Neural cell (in vitro differentiated cells): ENCODE results near the gene PLPPR4. TPM values are rescaled to one million over a fixed set of nuclear protein-coding genes. Genes with fewer than 3 reads are reported as not detected.

ENCODE experiments used
- H2AFZ ChIP-seq: fragments of 200-600, 300-800 bp; sonication (generic), shearing (Covaris generic); 2 replicates; pipeline ENCODE4 v1.6.0; 2014; ENCODE audit warnings: low read depth, mild to moderate bottlenecking, antibody characterized with exemption, low read length, moderate library complexity
- H3F3A ChIP-seq: fragments of 200-600 bp; shearing (Covaris generic); 2 replicates; pipeline ENCODE4 v1.6.1; 2016; ENCODE audit warnings: mild to moderate bottlenecking, moderate library complexity, mixed read lengths, antibody characterized with exemption, low read length; ENCODE audit not compliant: insufficient read depth, poor library complexity, severe bottlenecking
- H3K27ac ChIP-seq: fragments of 200-600, 300-800 bp; sonication (generic), shearing (Covaris generic); 2 replicates; pipeline ENCODE4 v1.5.1; 2014; ENCODE audit warnings: mild to moderate bottlenecking, low read length, moderate library complexity
- H3K27me3 ChIP-seq: fragments of 300-800, 200-600 bp; sonication (generic), shearing (Covaris generic); 2 replicates; pipeline ENCODE4 v1.6.0; 2014; ENCODE audit warnings: mild to moderate bottlenecking, low read depth, low read length, moderate library complexity; ENCODE audit not compliant: insufficient read depth
- H3K36me3 ChIP-seq: fragments of 300-800, 200-600 bp; sonication (generic), shearing (Covaris generic); 2 replicates; pipeline ENCODE4 v1.5.1; 2014; ENCODE audit warnings: mild to moderate bottlenecking, antibody characterized with exemption, low read length, moderate library complexity; ENCODE audit not compliant: insufficient read depth
- H3K4me2 ChIP-seq: fragments of 300-800, 200-600 bp; sonication (generic), shearing (Covaris generic); 2 replicates; pipeline ENCODE4 v1.6.0; 2014; ENCODE audit warnings: mild to moderate bottlenecking, low read length
- H3K4me3 ChIP-seq: fragments of 300-800, 200-600 bp; sonication (generic), shearing (Covaris generic); 2 replicates; pipeline ENCODE4 v1.5.1; 2014; ENCODE audit warnings: mild to moderate bottlenecking, low read length, moderate library complexity
- H3K79me2 ChIP-seq: fragments of 200-600 bp; shearing (Covaris generic); replicated peaks from 2 replicates; pipeline ENCODE4 v1.6.0; 2014; ENCODE audit warnings: mild to moderate bottlenecking, low read length, moderate library complexity; ENCODE audit not compliant: insufficient read depth
- H3K9ac ChIP-seq: fragments of 300-800, 200-600 bp; sonication (generic), shearing (Covaris generic); 2 replicates; pipeline ENCODE4 v1.6.1; 2016; ENCODE audit warnings: mild to moderate bottlenecking, low read length, mixed read lengths
- H3K9me2 ChIP-seq: fragments of 200-600 bp; shearing (Covaris generic); 2 replicates; pipeline ENCODE4 v1.6.1; 2016; ENCODE audit warnings: mild to moderate bottlenecking, low read length, mixed read lengths; ENCODE audit not compliant: insufficient read depth
- H3K9me3 ChIP-seq: fragments of 200-600, 300-800 bp; sonication (generic), shearing (Covaris generic); 2 replicates; pipeline ENCODE4 v1.6.1; 2016; ENCODE audit warnings: mild to moderate bottlenecking, mixed run types, low read length, moderate library complexity, mixed read lengths
- H4K20me1 ChIP-seq: fragments of 200-600 bp; shearing (Covaris generic); 2 replicates; pipeline ENCODE4 v1.6.1; 2016; ENCODE audit warnings: mild to moderate bottlenecking, mixed run types; ENCODE audit not compliant: insufficient read depth
- CTCF ChIP-seq: fragments of 450-650 bp; IDR thresholded peaks from 2 replicates; pipeline ENCODE4 v1.5.1; 2014; ENCODE audit warnings: antibody characterized with exemption, mild to moderate bottlenecking, moderate library complexity; ENCODE audit not compliant: poor library complexity, severe bottlenecking
- EP300 ChIP-seq: fragments of 450-650 bp; conservative IDR thresholded peaks from 2 replicates; pipeline ENCODE4 v1.6.1; 2014; ENCODE audit warnings: antibody characterized with exemption, mild to moderate bottlenecking, moderate library complexity; ENCODE audit not compliant: poor library complexity, severe bottlenecking
- EZH2 ChIP-seq: fragments of 200-600, 300-800 bp; shearing (Covaris generic), sonication (generic); IDR thresholded peaks from 2 replicates; pipeline ENCODE4 v1.6.1; 2014; ENCODE audit warnings: antibody characterized with exemption, low read length, borderline replicate concordance, mild to moderate bottlenecking; ENCODE audit not compliant: insufficient read depth, poor library complexity, severe bottlenecking
- MXI1 ChIP-seq: fragments of 450-650 bp; conservative IDR thresholded peaks from 2 replicates; pipeline ENCODE4 v1.6.1; 2014; ENCODE audit warnings: antibody characterized with exemption, mild to moderate bottlenecking; ENCODE audit not compliant: poor library complexity, severe bottlenecking
- POLR2AphosphoS5 ChIP-seq: IDR thresholded peaks from 2 replicates; pipeline ENCODE4 v1.6.1; 2012
- RAD21 ChIP-seq: fragments of 450-650 bp; conservative IDR thresholded peaks from 2 replicates; pipeline ENCODE4 v1.6.1; 2014; ENCODE audit warnings: antibody characterized with exemption, mild to moderate bottlenecking, moderate library complexity
- REST ChIP-seq: IDR thresholded peaks from 2 replicates; pipeline ENCODE4 v1.6.1; 2012; ENCODE audit warnings: borderline replicate concordance
- SMC3 ChIP-seq: fragments of 450-650 bp; conservative IDR thresholded peaks from 2 replicates; pipeline ENCODE4 v1.6.1; 2014; ENCODE audit warnings: antibody characterized with exemption, mild to moderate bottlenecking, moderate library complexity; ENCODE audit not compliant: poor library complexity
- TAF1 ChIP-seq: IDR thresholded peaks from 2 replicates; pipeline ENCODE4 v1.6.1; 2012; ENCODE audit warnings: low read depth
- polyA plus RNA-seq: library from polyadenylated mRNA; depleted of rRNA; stranded (reverse); fragments of >200 nt; gene quantifications from 2 replicates; pipeline ENCODE4 v1.2.3, GENCODE V29; 2014

Gene PLPPR4
- polyA plus RNA-seq, 1 donor from 2014 or later: 36.8 TPM

GRCh38 chr1:99348397-99349132, 84.3 kb downstream of the PLPPR4 start:
- no peaks in the 10 kb centered on the region for H3K9me2 ChIP-seq
- no peaks in the 10 kb centered on the region for H3K36me3 ChIP-seq
- no peak overlapping the region for H3K4me2 ChIP-seq
- H3K27me3 ChIP-seq: no peaks in the 10 kb centered on the region
- H3K27ac ChIP-seq: no peak overlapping the region
- H3K79me2 ChIP-seq: no peaks in the 10 kb centered on the region
- no peaks in the 10 kb centered on the region for H3F3A ChIP-seq
- H3K9ac ChIP-seq: no peak overlapping the region
- no peaks in the 10 kb centered on the region for H3K9me3 ChIP-seq
- H4K20me1 ChIP-seq: no peaks in the 10 kb centered on the region
- TF ChIP-seq CTCF: no peak
- no peak overlapping the region for H2AFZ ChIP-seq
- no peak overlapping the region for H3K4me3 ChIP-seq

GRCh38 chr1:99352821-99353220, 88.5 kb downstream of the PLPPR4 start:
- Histone ChIP-seq H3K9me3 (no peaks in the 10 kb centered on the region), H3F3A (no peaks in the 10 kb centered on the region), H3K4me2 (no peak overlapping the region), H2AFZ (no peak overlapping the region), H3K79me2 (no peaks in the 10 kb centered on the region), H4K20me1 (no peaks in the 10 kb centered on the region), H3K36me3 (no peaks in the 10 kb centered on the region), H3K9me2 (no peaks in the 10 kb centered on the region), H3K4me3 (no peak overlapping the region), H3K27me3 (no peaks in the 10 kb centered on the region), H3K9ac (no peak overlapping the region), H3K27ac (no peak overlapping the region)
- TF ChIP-seq EP300: no peak
- TF ChIP-seq MXI1: no peak
- no peak for TF ChIP-seq CTCF
- TF ChIP-seq TAF1: no peak
- TF ChIP-seq RAD21: no peak
- no peak for TF ChIP-seq SMC3
- TF ChIP-seq EZH2: no peak
- no peak for TF ChIP-seq POLR2AphosphoS5
- no peak for TF ChIP-seq REST
